Measurements from ENCODE around the gene F2R. TPM values are rescaled to one million over a fixed set of nuclear protein-coding genes. Genes with fewer than 3 reads are reported as not detected.

Gene F2R
- total RNA-seq, 2 donors from 2014 or later: 16.1 to 46.7 TPM

GRCh38 chr5:76692274-76692540 lies 23.7 kb upstream of the F2R start:
- Histone ChIP-seq H3K27me3 (no peaks in the 10 kb centered on the region), H3K4me1 (peaks cover 0 to 5% of the 10 kb centered on the region in 2 donors), H3K4me3 (no peak overlapping the region), H3K9me3 (no peaks in the 10 kb centered on the region), H3K27ac (peak overlapping the region in 1 of 2 donors; percentile 37), H3K36me3 (no peaks in the 10 kb centered on the region)
- no peak for DNase-seq (ENCODE audit: low spot score)
- no peak for TF ChIP-seq CTCF (IDR thresholded peaks at IDR 0.05)

- H3K4me1 ChIP-seq: peaks cover 0 to 5% of the 10 kb centered on the region in 2 donors
- no peaks in the 10 kb centered on the region for H3K36me3 ChIP-seq
- DNase-seq (ENCODE audit: low spot score): no peak
- H3K27ac ChIP-seq: no peak overlapping the region
- no peaks in the 10 kb centered on the region for H3K9me3 ChIP-seq
- H3K4me3 ChIP-seq: no peak overlapping the region
- TF ChIP-seq CTCF (IDR thresholded peaks at IDR 0.05): no peak
- no peaks in the 10 kb centered on the region for H3K27me3 ChIP-seq
These were observed 23.3 kb upstream of the F2R start for GRCh38 chr5:76692651-76693050.

GRCh38 chr5:76693141-76693540 lies 22.8 kb upstream of the F2R start:
- Histone ChIP-seq H3K9me3 (no peaks in the 10 kb centered on the region), H3K27ac (no peak overlapping the region), H3K4me1 (peaks cover 0 to 5% of the 10 kb centered on the region in 2 donors), H3K36me3 (no peaks in the 10 kb centered on the region), H3K27me3 (no peaks in the 10 kb centered on the region), H3K4me3 (no peak overlapping the region)
- TF ChIP-seq CTCF (IDR thresholded peaks at IDR 0.05): no peak
- DNase-seq (ENCODE audit: low spot score): no peak

- Histone ChIP-seq H3K27me3 (no peaks in the 10 kb centered on the region), H3K36me3 (no peaks in the 10 kb centered on the region), H3K4me1 (peaks cover 0 to 5% of the 10 kb centered on the region in 2 donors), H3K4me3 (no peak overlapping the region), H3K9me3 (no peaks in the 10 kb centered on the region), H3K27ac (no peak overlapping the region)
- DNase-seq (ENCODE audit: low spot score): no peak
- TF ChIP-seq CTCF (IDR thresholded peaks at IDR 0.05): no peak
These were observed 21.6 kb upstream of the F2R start for GRCh38 chr5:76694317-76694716.

GRCh38 chr5:76695346-76695745 lies 20.6 kb upstream of the F2R start:
- Histone ChIP-seq H3K4me3 (no peak overlapping the region), H3K9me3 (no peaks in the 10 kb centered on the region), H3K36me3 (no peaks in the 10 kb centered on the region), H3K27ac (no peak overlapping the region), H3K4me1 (no peaks in the 10 kb centered on the region), H3K27me3 (no peaks in the 10 kb centered on the region)
- DNase-seq (ENCODE audit: low spot score): no peak
- no peak for TF ChIP-seq CTCF (IDR thresholded peaks at IDR 0.05)

GRCh38 chr5:76696251-76696650 lies 19.7 kb upstream of the F2R start:
- H3K27me3 ChIP-seq: no peaks in the 10 kb centered on the region
- no peaks in the 10 kb centered on the region for H3K4me1 ChIP-seq
- H3K27ac ChIP-seq: no peak overlapping the region
- no peaks in the 10 kb centered on the region for H3K9me3 ChIP-seq
- H3K36me3 ChIP-seq: no peaks in the 10 kb centered on the region
- no peak for TF ChIP-seq CTCF (IDR thresholded peaks at IDR 0.05)
- DNase-seq (ENCODE audit: low spot score): no peak
- H3K4me3 ChIP-seq: no peak overlapping the region

All from right atrium auricular region (tissue), 2 donors.